Left lung (tissue), 10 donors: ENCODE results near the gene FLYWCH1. TPM values are rescaled to one million over a fixed set of nuclear protein-coding genes. Genes with fewer than 3 reads are reported as not detected.

ENCODE experiments used
- ATAC-seq: fragments of 200-7000 bp; cut with Tn5 transposase; one replicate; pipeline ENCODE4 v1.9.1; 2020; ENCODE audit warnings: moderate library complexity
- DNase-seq, 4 donors: peaks; one replicate each; pipeline ENCODE4 v3.0.0-alpha.2; 2013 to 2020
- H3K27ac ChIP-seq, 2 donors: fragments of 200-600 bp; sonication (generic) in 1 of 2; one replicate each; pipeline versions ENCODE4 v1.5.0 to v1.8.0; 2020 to 2021
- H3K27me3 ChIP-seq, 2 donors: fragments of 200-600 bp; sonication (generic) in 1 of 2; one replicate each; pipeline versions ENCODE4 v1.5.0 to v1.8.0; 2020 to 2021
- H3K36me3 ChIP-seq, 2 donors: fragments of 200-600 bp; sonication (generic) in 1 of 2; one replicate each; pipeline versions ENCODE4 v1.5.0 to v1.8.0; 2020 to 2021
- H3K4me1 ChIP-seq, 2 donors: fragments of 200-600 bp; one replicate each; pipeline ENCODE4 v1.8.0; 2021
- H3K4me3 ChIP-seq, 2 donors: fragments of 200-600 bp; sonication (generic) in 1 of 2; one replicate each; pipeline versions ENCODE4 v1.5.0 to v1.8.0; 2020 to 2021; ENCODE audit warnings: mild to moderate bottlenecking in 1 of 2
- H3K9me3 ChIP-seq, 2 donors: fragments of 200-600 bp; sonication (generic) in 1 of 2; one replicate each; pipeline versions ENCODE4 v1.5.0 to v1.8.0; 2020 to 2021
- CTCF ChIP-seq, 2 donors: fragments of 200-600 bp; sonication (generic) in 1 of 2; IDR thresholded peaks; one replicate each; pipeline versions ENCODE4 v1.5.0 to v1.8.0; 2021; ENCODE audit warnings: antibody characterized with exemption in 2 of 2
- intact Hi-C, 2 donors: fragments of 100-400 bp; cut with DNase I; formaldehyde crosslinking; loops; one replicate each; pipeline versions ENCODE4 v1.11.2 to v1.14.2; 2022
- polyA plus RNA-seq, 6 donors: library from polyadenylated mRNA; unstranded; fragments of 120-200 nt; gene quantifications; one replicate each; pipeline ENCODE4 v1.2.1, GENCODE V29; 2013; ENCODE audit not compliant: insufficient read length in 6 of 6
- total RNA-seq, 2 donors: library from RNA; stranded (reverse); fragmentation: NEBNext Ultra II Directional; extraction: Animal tissue kit (Norgen Biotek cat#: 25700); gene quantifications; one replicate each; pipeline ENCODE4 v1.2.1, GENCODE V29; 2021
- donor health status: DM: no; HTN: yes; CAD: no.
- donor health status: DM: no; HTN: no; CAD: no.

FLYWCH1 gene
- total and polyA plus RNA-seq, 8 donors = 17.2 to 42.9 (median 26.4) TPM

- ATAC-seq (no peak), DNase-seq (no peak)
- H3K27ac ChIP-seq = no peak overlapping the region
- intact Hi-C loops = no loop called here
- H3K36me3 ChIP-seq = peaks cover 0 to 39% of the 10 kb centered on the region in 2 donors
- no peak overlapping the region for H3K4me3 ChIP-seq
- TF ChIP-seq CTCF (IDR thresholded peaks at IDR 0.05) = no peak
- no peaks in the 10 kb centered on the region for H3K9me3 ChIP-seq
- peaks cover 6 to 35% of the 10 kb centered on the region in 2 donors for H3K4me1 ChIP-seq
- no peaks in the 10 kb centered on the region for H3K27me3 ChIP-seq
Observed at GRCh38 chr16:2915196-2915929, 3.6 kb downstream of the FLYWCH1 start.

- H3K4me1 ChIP-seq = peaks cover 0 to 15% of the 10 kb centered on the region in 2 donors
- peak overlapping the region in 1 of 2 donors; percentile 28 for H3K27ac ChIP-seq
- intact Hi-C loops = loop anchor here in 1 of 2 donors (10.0 kb wide), 1 partner anchor 45 kb away; no protein-coding TSS in a partner anchor
- peak in 2 of 4 donors; percentile 70 to 79 for DNase-seq
- peak; percentile 93 for ATAC-seq
- H3K4me3 ChIP-seq = no peak overlapping the region
- peaks cover 0 to 40% of the 10 kb centered on the region in 2 donors for H3K36me3 ChIP-seq
- peak; percentile 82 to 88 for TF ChIP-seq CTCF (IDR thresholded peaks at IDR 0.05)
- no peaks in the 10 kb centered on the region for H3K27me3 ChIP-seq
- no peaks in the 10 kb centered on the region for H3K9me3 ChIP-seq
Observed at GRCh38 chr16:2919511-2920255, 8.0 kb downstream of the FLYWCH1 start.

- H3K4me1 ChIP-seq = peaks cover 0 to 19% of the 10 kb centered on the region in 2 donors
- intact Hi-C loops = loop anchor here in 1 of 2 donors (10.0 kb wide), 1 partner anchor 49 kb away; no protein-coding TSS in a partner anchor
- H3K4me3 ChIP-seq = no peak overlapping the region
- ATAC-seq (no peak), DNase-seq (peak in 1 of 4 donors; percentile 53)
- no peaks in the 10 kb centered on the region for H3K9me3 ChIP-seq
- no peaks in the 10 kb centered on the region for H3K27me3 ChIP-seq
- H3K27ac ChIP-seq = no peak overlapping the region
- peaks cover 0 to 18% of the 10 kb centered on the region in 2 donors for H3K36me3 ChIP-seq
- TF ChIP-seq CTCF (IDR thresholded peaks at IDR 0.05) = no peak
Observed at GRCh38 chr16:2923481-2923880, 11.8 kb downstream of the FLYWCH1 start.

GRCh38 chr16:2924901-2925755 is 13.4 kb downstream of the FLYWCH1 start:
- TF ChIP-seq CTCF (IDR thresholded peaks at IDR 0.05) = no peak
- intact Hi-C loops = loop anchor here in 1 of 2 donors (10.0 kb wide), 1 partner anchor 50 kb away; no protein-coding TSS in a partner anchor
- no peaks in the 10 kb centered on the region for H3K27me3 ChIP-seq
- ATAC-seq (no peak), DNase-seq (peak in 1 of 4 donors; percentile 24)
- H3K27ac ChIP-seq = no peak overlapping the region
- H3K4me3 ChIP-seq = no peak overlapping the region
- H3K9me3 ChIP-seq = no peaks in the 10 kb centered on the region
- peaks cover 0 to 11% of the 10 kb centered on the region in 2 donors for H3K4me1 ChIP-seq
- peaks cover 0 to 19% of the 10 kb centered on the region in 2 donors for H3K36me3 ChIP-seq
